ENCODE data around the gene HSD3B2.

GRCh38 chr1:119470377-119470776, 55.4 kb downstream of the HSD3B2 start:
- TF ChIP-seq CTCF (IDR thresholded peaks at IDR 0.05; ENCODE audit: low read depth, low read length) (no peak), POLR2A (IDR thresholded peaks at IDR 0.05; ENCODE audit: extremely low read depth, insufficient read length) (no peak), MAX (IDR thresholded peaks at IDR 0.05; ENCODE audit: low read depth, low read length) (no peak)

All from NB4 (cell line).